Activated CD4-positive, CD25-positive, alpha-beta regulatory T cell treated with anti-CD3 and anti-CD28 coated beads, Interleukin-2, amount 50 U/mL, for 72 hours (primary cell): ENCODE data around the gene KMT2C.

ENCODE experiments used
- DNase-seq: peaks from one replicate; pipeline ENCODE4 v3.0.0; 2021

Gene KMT2C

GRCh38 chr7:152180587-152180986 is 255.2 kb downstream of the KMT2C start:
- DNase-seq = no peak

DNA sequence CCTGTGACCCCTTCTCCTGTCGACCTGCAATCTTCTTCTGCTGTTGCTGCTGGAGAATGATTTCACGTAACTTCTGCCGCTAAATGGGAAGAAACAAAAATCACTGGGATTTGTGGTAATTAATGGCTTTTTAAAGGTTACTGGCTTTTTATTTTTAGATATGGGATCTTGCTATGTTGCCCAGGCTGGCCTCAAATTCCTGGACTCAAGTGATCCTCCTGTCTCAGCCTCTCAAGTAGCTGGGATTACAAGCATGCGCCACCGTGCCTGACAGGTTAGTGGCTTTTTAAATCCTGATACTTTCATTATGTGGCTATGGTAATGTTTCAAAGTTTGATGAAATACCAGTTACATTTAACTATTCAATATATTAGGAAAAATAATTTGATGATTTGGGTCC is 255.8 kb downstream of the KMT2C start:
- DNase-seq = no peak

DNA sequence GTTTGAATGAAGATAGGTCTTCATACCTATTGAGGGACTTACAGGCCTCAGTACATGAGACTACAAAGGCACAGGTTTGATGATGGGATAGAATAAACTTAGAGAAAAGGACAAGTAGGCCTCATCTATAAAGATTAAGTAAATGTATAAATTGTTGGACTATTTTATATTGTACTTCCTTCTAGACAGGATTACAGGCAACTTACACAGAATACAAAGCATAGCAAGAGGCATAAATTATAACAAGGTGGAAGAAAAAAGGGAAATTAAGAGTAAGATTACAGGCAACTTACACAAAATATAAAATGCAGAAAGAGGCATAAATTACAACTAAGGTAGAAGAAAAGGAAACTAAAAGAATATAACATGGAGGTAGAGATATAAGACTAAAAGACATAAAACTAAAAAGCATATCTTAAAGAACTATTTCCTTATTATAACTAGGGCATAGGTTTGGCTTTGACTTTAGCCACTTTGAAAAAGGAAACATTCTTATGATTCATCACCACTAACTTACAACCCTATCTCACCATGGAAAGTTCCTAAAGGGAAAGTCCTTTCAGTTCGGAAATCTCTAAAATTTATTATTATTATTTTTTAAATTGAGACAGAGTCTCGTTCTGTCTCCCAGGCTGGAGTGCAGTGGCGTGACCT is 257.3 kb downstream of the KMT2C start:
- no peak for DNase-seq

DNA sequence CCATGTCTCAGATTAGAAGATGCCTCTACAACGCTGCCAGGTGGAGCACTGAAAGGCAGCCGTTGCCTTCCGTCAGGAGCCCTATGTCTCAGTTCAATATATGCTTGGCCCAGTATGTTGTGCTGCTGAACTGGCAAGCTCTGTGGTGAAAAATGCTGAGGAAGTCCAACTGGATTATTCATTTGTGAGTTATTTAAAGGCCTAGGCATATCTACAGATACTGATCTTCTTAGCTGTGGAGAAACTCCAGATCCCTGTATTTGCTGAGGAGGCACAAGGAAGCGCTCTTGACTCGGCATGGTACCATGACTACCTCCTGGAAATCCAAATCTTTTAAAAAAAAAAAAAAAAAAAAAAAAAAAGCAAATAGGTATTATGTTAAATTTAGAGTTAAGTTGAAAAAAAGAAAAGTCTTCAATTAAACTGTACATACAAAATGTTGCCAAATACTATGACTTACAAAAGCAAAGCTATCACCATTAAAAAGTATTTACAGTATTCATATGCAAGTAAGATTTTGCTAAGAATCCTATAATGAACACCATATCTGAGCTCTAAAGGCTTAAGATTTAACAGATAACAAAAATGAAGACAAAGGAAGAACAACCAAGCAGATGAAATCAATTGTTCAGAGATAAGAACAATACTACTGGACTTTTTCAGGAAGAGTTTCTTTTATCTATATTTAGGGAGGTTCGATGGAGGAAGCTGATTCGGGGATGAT is 258.0 kb downstream of the KMT2C start:
- no peak for DNase-seq

DNA sequence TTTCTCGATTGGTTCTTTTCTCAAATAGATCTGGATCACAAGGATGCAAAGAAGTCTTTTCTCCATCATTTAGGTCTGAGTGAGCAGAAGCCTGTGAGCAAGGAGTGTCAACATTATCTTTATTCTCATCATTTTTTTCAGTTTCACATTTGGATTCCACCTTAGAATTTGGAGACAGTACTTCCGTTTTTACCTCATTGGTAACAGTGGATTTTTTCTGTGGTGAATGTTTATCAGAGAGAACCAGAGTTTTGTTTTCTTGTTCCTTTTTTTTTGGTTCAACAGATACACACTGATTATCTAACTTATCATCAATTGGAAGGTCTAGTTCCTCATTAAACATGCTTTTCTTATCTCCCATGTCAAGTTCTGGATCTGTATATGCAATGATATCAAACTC is 259.0 kb downstream of the KMT2C start:
- no peak for DNase-seq

DNA sequence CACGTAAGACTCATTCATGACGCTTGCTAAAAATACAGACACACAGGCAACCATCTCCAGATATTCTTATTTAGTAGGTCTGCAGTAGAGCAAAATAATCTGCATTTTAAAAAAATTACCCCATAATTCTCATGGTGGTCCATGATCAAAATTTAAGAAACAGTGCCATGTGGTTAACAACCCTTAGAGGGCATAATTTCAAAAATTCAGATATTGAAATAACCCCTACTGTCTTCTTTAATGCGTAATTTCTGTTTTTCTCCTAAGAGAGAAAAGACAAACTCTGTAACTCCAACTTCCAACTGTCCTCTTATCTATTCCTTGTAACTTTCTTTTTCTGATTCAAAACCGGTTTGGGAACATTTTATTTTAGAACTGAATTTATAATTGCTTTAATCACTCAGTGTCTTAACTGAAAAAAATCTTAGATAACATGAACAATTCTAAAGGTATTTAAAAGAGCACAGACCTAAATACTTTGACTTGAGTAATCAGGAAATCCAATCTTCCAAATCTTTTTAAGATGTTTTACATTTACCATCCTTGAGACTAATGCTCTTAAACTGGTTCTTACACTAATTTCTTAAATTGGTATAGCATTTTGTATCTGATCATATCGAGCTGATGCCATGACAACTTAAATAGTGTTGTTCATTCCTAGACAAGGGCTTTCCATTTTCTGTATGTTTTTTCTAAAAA is 262.3 kb downstream of the KMT2C start:
- no peak for DNase-seq

GRCh38 chr7:152162287-152162686 is 273.5 kb downstream of the KMT2C start:
- no peak for DNase-seq

- DNase-seq = no peak
Observed at GRCh38 chr7:152161171-152161570, 274.6 kb downstream of the KMT2C start.

DNA sequence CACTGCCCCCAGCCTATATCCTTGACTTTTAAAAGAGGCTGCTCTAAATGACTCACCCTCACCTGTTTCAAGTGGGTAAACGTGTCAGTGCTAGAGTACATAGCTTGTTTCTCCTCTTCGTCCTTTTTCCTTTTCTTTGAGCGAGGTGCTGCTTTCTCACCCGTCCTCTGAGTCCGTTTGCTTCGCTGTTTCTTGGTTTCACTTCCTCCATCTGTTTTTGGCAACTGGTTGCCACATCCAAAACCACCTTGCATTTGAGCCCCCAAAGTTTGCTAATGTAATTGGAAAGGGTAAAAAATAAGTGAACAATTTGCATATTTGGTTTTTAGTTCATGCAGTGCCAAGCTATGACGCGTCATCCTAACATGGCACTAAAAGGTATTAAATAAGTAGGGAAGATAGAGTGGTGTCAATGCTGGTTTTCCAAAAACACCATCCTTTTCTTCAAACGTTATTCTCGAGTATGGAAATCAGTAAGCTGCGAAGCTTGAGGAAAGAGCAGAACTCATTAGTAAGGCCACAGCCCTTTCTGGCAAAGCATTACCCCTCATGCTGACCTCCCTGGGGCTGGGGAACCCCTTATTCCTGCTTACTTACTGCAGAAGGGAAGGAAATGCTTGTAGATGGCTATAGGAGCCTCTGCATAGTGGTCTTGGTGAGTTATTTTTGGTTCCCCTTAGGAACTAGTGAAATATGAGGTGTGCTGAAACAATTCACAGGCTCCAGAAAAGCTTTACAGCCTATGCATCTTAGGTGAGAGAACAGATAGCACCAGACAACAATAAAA is 276.8 kb downstream of the KMT2C start:
- no peak for DNase-seq

DNA sequence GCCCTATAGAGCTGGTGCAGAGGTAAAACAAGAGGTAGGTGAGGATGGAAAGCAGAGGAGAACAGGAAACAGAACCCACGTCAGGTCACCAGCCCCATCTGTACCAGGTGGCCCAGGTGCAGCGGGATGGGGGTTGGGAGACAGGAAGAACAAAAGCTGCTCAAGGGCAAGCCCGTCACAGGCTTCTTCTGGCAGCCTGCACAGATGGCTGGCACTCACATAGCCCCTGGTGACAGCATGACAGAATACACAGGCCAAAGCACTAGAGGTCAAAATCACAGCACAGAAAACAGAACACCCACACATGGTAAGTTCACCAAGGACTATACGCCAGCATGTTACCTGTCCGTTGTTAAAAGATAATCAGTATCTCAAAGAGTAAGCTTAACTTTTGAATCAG is 283.5 kb downstream of the KMT2C start:
- no peak for DNase-seq

DNA sequence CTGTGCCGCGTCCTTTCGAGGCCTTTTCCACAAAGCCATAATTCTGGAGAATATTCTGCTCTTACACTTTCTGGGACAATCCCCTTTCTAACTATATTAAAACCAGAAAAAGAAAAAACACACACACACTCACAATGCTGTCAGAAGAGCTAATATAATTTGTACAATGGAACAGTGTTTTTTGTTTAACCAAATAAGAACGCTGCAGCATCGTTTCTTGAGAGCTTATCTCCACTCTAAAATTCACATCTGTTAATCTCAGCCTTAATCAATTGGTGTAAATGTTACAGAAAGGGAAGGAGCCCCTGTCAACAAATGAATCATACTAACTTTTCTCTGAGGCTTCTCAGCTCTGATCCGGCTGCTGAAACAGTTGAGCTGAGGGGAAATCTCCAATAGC is 286.4 kb downstream of the KMT2C start:
- DNase-seq = no peak

DNA sequence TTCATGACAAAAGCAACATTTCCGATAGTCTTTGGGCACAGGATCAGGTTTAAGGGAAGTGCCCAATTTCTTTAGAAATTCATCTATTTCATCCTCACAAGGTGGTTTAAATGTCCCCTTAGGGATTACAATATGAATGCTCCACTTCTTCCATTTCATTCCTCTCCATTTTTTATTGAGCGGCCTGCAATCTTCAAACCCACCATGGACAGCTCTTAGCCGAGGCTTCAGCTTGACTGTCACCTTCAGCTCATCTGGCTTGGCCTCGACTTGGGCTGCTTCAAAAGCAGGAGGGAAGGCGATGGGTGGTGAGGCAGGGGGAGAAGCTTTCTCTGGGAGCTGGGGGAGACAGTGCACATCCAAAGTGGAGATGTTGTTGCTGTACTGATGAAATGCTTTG is 287.1 kb downstream of the KMT2C start:
- DNase-seq = no peak

- DNase-seq = no peak
Observed at GRCh38 chr7:152145853-152146466, 289.8 kb downstream of the KMT2C start.

DNA sequence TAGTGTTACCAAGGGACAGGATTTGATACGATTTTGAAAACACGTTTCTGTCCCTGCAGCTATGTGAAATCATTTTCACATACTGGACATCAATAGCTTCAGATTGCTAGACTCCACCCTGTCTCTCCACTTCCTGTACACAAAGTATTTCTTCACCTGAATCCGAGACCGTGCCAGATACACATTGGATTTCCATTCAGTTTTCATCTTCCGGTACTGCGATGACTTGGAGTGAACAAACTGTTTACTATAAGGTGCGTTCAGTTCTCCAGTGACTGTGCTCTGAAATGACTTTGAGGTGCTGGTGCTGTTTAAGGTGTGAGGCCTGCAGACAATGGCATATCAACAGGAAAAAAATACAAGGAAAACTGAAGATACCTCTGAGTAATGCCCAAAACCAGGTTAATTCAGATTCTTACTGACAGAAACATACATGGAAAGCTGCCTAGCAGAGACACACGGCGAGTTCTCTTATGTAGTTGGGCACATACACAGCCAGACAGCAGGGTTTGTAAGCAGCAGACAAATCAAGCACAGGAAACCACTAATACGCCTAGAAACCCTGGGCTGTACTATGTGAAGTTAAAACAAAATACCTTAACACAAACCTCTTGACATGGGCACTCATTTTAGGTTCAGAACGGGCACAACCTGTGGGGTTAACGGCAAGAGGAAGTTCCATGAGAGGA is 291.1 kb downstream of the KMT2C start:
- DNase-seq = no peak

DNA sequence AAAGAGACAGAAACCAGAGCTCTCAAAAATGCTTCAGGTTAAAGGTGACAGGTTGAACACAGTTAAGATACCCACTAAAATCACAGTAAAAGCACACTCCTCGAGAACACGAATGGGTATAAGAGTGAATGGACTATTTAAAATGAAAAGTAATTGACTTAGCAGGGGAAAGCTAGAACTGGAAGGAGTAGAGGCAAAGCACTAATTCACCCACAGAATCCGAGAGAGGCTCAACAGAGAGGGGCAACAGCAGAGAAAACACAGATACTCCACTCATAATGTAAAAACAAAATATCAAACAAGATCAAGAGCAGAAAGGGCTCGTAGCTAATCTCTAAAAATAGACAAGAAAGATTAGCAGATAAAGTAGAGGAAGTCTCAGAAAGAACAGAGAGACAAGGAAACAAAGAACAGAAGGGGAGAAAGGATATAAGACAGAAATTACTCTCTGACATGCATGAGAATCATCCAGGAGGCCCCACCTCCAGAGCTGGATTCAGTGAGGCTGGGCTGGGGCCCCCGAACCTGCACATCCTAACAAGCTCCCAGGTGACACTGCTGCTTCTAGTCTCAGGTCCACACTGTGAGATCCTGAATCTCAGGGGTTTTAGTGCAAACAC is 292.7 kb downstream of the KMT2C start:
- no peak for DNase-seq

DNA sequence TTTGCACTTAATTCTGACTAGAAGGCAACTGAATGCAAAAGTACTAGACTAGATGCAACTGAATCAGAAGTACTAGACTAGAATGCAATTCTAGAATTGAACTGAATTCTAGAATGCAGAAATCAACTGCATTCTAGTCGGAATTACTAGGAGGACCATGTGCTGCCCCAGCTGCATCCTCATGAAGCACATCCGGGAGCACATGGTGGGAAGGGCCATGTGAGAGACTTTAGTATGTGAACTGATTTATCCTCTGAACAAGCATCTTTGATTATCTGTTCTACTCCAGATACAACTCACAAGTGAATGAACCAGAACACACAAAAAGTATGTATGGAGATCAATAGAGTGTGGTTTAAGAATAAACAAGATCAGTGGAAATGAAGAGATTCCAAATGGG is 295.2 kb downstream of the KMT2C start:
- DNase-seq = no peak

GRCh38 chr7:152140067-152140466 is 295.7 kb downstream of the KMT2C start:
- no peak for DNase-seq

DNA sequence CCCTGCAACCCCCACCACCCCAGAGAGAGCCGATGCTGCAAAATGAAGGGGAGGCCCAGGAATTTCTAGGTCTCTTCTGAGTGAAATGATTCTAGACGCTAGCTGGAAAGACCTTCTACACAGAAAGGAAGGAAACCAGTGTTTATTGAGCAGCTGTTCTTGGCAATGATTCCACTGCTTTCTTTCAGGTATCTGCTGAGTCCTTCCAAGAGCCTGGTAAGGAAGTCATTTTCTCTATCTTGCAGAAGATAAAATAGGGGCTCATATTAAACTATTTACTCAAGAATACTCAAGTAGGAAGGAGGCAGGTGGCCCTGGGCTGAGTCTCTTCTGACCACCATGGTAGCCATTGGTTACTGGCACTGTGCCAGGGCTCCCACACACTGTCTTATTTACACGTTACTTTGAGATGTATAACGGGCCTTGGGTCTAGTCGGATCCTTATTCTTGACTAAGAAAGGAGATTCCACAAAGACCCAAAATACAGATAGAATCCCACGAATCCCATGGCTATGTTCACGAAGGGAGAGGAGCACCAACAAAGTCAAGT is 298.3 kb downstream of the KMT2C start:
- DNase-seq = no peak

GRCh38 chr7:152136686-152137085 is 299.1 kb downstream of the KMT2C start:
- no peak for DNase-seq

DNA sequence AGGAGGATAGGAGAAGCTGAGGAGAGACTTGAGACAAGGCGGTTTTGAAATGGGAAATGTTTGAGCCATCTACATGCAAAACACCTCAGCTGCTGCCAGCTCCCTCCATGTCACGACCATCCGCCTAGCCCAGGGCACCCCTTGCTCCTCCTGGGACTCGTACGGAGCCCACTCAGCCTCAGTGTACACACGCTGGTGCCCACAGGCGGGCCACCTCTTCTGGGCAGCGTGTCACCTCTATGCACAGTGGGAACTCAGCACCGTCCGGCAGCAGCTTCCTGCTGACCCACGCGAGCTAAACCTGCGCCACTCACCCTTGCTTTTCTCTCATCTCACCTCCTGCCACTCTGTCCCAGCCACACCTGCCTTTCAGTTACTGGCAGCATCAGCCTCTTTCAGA is 302.0 kb downstream of the KMT2C start:
- no peak for DNase-seq

DNA sequence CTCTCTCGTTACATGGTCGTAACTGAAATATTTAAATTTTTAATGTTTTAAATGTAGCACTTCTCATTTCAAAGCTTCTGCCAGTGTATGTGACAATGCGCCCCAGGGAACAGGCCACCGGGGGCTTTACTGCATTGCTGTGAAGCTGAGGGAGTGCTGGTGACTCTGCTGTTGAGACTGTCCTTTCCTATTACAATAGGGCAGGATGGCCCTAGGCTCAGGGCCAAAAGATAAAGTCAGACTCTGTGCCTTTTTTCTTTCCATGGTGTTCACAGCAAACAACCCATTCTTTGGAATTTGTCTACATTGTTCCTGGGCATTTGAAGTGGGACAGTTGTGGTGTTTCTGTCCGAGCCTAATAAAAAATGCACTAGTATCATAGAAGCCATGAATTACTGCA is 303.0 kb downstream of the KMT2C start:
- DNase-seq = no peak
